Glomerular endothelial cell (primary cell): Measurements from ENCODE around the gene SYDE1. TPM values are rescaled to one million over a fixed set of nuclear protein-coding genes. Genes with fewer than 3 reads are reported as not detected.

Source experiments
- DNase-seq: peaks from one replicate; pipeline ENCODE4 v3.0.0-alpha.2; 2011; ENCODE audit warnings: low read depth, low spot score; ENCODE audit errors: extremely low read depth
- total RNA-seq: library from RNA; depleted of rRNA; stranded (reverse); fragments of >200 nt; gene quantifications from 2 replicates; pipeline ENCODE4 v1.2.3, GENCODE V29; 2015

SYDE1 gene
- total RNA-seq, 1 donor from 2014 or later, result 54.2 TPM

DNA sequence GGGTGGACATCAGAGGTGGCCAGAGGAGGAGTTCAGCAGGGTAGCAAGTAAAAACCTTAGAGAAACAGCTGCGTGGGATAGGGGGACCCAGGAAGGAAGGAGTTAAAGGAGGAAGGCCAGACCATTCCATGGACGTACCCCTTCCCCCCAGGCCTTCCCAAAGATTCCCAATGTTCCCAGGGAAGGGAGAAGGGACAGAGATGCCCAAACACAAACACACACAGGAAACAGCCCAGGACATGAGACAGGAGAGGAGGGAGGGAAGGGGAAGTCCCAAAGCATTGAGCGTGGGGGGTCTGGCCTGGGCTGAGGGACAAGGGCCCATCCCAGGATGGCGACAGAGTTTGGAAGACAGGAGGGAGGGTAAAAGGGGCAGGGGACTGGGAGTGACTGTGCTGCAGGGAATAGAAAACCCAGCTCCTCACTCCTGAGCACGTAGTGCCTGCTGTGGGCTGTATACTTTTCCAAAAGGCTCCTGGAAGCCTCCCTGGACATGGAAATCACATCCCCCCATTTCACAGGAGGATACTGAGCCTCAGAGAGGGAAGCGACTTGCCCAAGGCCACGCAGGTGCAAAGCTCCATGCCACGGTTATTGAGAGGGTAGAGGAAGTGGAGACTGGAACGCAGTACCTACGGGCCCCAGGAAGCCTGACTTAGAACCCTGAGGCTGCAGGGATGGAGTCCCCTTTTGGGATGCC, 1.1 kb downstream of the SYDE1 start:
- DNase-seq, result no peak

DNA sequence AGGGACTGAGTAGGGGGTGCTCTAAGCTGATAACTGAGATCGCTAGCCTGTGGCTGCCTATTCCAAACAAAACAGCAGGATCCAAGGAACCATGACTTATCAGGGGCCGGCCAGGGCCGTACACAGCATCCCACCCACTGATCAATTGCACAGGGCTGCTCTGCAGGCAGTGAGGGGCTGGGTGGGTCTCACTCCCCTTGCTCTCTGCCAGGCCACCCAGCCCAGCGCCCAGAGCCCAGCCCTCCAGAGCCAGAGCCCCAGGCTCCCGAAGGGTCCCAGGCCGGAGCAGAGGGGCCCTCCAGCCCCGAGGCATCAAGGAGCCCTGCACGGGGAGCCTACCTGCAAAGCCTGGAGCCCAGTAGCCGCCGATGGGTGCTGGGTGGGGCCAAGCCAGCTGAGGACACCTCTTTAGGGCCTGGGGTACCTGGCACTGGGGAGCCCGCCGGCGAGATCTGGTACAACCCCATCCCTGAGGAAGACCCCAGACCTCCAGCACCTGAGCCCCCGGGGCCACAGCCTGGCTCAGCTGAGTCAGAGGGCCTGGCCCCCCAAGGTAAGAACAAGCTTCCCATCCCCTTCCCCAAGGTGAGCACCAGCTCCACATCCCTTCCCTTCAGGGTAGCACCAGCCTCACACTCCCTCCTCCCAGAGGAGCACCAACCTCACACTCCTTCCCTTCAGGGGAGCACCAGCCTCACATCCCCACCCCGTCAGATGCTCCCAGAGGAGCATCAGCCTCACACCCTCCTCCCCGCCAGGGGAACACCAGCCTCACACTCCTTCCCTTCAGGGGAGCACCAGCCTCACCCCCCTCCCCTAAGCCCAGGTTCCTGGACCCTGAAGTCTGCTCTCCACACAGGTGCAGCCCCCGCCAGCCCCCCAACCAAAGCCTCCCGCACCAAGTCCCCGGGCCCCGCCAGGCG, 1.9 kb downstream of the SYDE1 start:
- DNase-seq, result no peak

- no peak for DNase-seq
Measured at GRCh38 chr19:15109768-15110417, 2.7 kb downstream of the SYDE1 start.

- no peak for DNase-seq
Measured at GRCh38 chr19:15110418-15110815, 3.2 kb downstream of the SYDE1 start.

DNA sequence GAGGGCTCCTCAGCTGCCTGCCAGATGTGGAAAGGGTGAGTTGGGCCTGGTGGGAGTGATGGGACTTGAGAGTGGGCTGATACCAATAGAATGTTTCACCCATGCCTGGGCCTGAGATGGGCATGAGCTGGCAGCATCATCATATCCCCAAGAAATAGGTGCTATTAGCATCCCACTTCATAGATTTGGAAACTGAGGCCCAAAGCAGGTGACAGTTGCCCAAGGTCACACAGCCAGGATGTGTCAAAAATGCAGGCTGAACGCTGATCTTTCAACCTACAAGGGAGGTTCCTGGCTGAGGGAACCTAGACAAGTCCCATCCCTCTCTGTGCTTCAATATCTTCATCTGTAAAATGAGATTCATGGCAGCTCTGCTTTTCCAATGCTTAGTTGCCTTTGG, 4.6 kb downstream of the SYDE1 start:
- DNase-seq, result no peak

DNA sequence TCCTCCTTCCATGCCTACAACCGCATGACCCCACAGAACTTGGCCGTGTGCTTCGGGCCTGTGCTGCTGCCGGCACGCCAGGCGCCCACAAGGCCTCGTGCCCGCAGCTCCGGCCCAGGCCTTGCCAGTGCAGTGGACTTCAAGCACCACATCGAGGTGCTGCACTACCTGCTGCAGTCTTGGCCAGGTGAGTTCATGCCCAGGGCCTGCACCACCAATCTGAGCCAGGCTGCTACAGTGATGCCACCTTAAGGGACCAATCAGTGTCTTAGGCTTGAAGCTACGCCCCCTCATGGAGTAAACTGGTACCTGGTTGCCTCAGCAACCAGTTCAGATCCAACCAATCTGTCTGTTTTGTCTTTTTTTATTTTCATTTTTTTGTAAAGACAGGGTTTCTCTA, 5.2 kb downstream of the SYDE1 start:
- no peak for DNase-seq

- no peak for DNase-seq
Measured at GRCh38 chr19:15113245-15114152, 6.3 kb downstream of the SYDE1 start.

- no peak for DNase-seq
Measured at GRCh38 chr19:15114153-15114540, 6.9 kb downstream of the SYDE1 start.

- no peak for DNase-seq
Measured at GRCh38 chr19:15115080-15115479, 7.9 kb downstream of the SYDE1 start.

- no peak for DNase-seq
Measured at GRCh38 chr19:15115762-15116615, 8.8 kb downstream of the SYDE1 start.

- no peak for DNase-seq
Measured at GRCh38 chr19:15116856-15117255, 9.7 kb downstream of the SYDE1 start.

GRCh38 chr19:15118248-15118647, 11.0 kb downstream of the SYDE1 start:
- DNase-seq, result no peak

DNA sequence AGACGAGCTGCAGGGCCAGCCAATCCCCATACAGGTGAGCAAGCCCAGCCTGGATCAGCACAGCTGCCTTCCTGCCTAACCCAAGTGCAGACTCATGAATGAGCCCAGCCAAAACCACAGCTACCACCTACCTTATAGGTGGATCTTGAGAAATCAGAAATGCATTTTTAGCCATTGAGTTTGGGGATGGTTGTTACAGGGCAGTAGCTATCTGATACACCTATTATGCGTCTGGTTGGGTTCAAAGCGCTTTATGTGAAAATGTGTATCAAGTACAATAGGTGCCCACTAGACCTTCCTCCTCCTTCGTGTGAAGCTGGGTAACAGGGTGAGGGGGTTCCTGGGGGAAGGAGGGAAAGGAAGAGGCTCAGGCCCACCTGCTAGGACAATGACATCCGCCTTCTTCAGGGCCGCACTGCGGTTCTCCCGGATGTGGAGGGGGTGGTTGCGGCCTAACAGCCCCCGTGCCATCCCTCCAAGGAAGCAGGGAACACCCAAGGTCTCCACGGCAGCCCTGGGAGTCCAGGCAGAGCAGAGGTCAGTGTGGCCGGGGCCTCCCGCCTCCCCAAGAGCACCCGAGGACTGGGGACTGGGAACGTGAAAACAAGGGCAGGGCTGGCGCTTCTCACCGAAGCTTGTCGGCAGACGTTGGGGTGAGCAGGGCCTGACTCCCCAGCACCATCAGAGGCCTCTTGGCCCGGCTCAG, 11.7 kb downstream of the SYDE1 start:
- no peak for DNase-seq

GRCh38 chr19:15120135-15121026, 13.2 kb downstream of the SYDE1 start:
- no peak for DNase-seq

DNA sequence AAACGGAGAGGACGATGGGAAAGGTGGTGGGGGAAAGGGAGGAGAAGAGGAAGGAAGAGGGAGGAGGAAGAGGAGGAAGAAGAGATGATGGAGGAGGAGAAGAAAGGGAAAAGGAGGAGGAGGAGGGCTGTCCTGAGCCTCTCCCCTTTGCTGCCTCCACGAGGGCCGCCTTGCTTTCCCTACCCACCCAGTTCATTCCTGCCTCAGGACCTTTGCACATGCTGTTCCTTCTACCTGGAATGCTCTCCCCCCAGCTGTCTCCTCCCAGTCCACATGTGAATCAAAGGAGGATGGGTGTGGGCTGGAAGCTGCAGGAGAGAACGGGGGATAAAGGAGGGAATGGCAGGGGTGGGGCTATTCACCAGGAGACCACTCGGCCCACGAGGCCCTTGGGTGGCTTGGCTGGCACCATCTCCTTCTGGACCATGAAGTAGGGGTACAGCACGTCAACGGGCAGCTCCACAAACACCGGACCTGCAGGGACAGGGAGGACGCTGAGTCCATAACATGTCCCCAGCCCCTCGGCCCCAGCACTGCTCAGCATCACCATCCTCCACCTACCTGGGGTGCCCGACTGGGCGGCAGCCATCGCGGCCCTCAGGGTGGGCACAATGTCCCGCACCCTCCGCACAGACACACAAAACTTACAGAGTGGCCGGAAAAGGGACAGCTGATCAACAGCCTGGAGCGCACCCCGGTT, 15.3 kb downstream of the SYDE1 start:
- no peak for DNase-seq

GRCh38 chr19:15123031-15123890, 16.1 kb downstream of the SYDE1 start:
- no peak for DNase-seq
